Trophoblast cell (in vitro differentiated cells and primary cell): ENCODE measurements around the gene SLC41A1.

Source experiments
- DNase-seq, 2 donors: peaks; one replicate each; pipeline ENCODE4 v3.0.0-alpha.2; 2016
- H2AFZ ChIP-seq: 2 replicates; pipeline ENCODE4 v1.6.1; 2013; ENCODE audit warnings: low read length, moderate library complexity, mild to moderate bottlenecking; ENCODE audit not compliant: insufficient read depth, poor library complexity
- H2AK5ac ChIP-seq: 2 replicates; pipeline ENCODE4 v1.6.1; 2013; ENCODE audit warnings: mild to moderate bottlenecking, low read length
- H2BK120ac ChIP-seq: 2 replicates; pipeline ENCODE4 v1.6.1; 2013; ENCODE audit warnings: low read length, mild to moderate bottlenecking, moderate library complexity; ENCODE audit not compliant: insufficient read depth, poor library complexity
- H2BK12ac ChIP-seq: 2 replicates; pipeline ENCODE4 v1.6.1; 2013; ENCODE audit warnings: mild to moderate bottlenecking, low read length, moderate library complexity
- H2BK5ac ChIP-seq: 2 replicates; pipeline ENCODE4 v1.6.1; 2013; ENCODE audit warnings: low read length, low read depth, moderate library complexity, mild to moderate bottlenecking; ENCODE audit not compliant: poor library complexity
- H3K14ac ChIP-seq: 2 replicates; pipeline ENCODE4 v1.6.1; 2013; ENCODE audit warnings: mild to moderate bottlenecking, low read length
- H3K18ac ChIP-seq: 2 replicates; pipeline ENCODE4 v1.6.1; 2013; ENCODE audit warnings: mild to moderate bottlenecking, low read length
- H3K23ac ChIP-seq: 2 replicates; pipeline ENCODE4 v1.6.1; 2013; ENCODE audit warnings: low read length
- H3K27ac ChIP-seq: 2 replicates; pipeline ENCODE4 v1.5.1; 2013; ENCODE audit warnings: low read depth, mild to moderate bottlenecking, inconsistent platforms, low read length, moderate library complexity
- H3K27me3 ChIP-seq: 2 replicates; pipeline ENCODE4 v1.6.1; 2013; ENCODE audit warnings: inconsistent platforms, mild to moderate bottlenecking, low read length, moderate library complexity; ENCODE audit not compliant: insufficient read depth
- H3K36me3 ChIP-seq, 2 experiments: 1 replicate in 1 of 2; 2 replicates in 1 of 2; pipeline ENCODE4 v1.6.1; 2013; ENCODE audit warnings: low read length in 2 of 2, mild to moderate bottlenecking in 2 of 2, moderate library complexity in 1 of 2; ENCODE audit not compliant: insufficient read depth in 2 of 2, control insufficient read depth in 1 of 2
- H3K4ac ChIP-seq: 2 replicates; pipeline ENCODE4 v1.6.1; 2013; ENCODE audit warnings: low read depth, mild to moderate bottlenecking, low read length, moderate library complexity
- H3K4me1 ChIP-seq, 2 experiments: 1 replicate in 1 of 2; 2 replicates in 1 of 2; pipeline ENCODE4 v1.6.1; 2013; ENCODE audit warnings: low read length in 2 of 2, mild to moderate bottlenecking in 2 of 2, moderate library complexity in 1 of 2; ENCODE audit not compliant: insufficient read depth in 2 of 2, control insufficient read depth in 1 of 2
- H3K4me2 ChIP-seq: 2 replicates; pipeline ENCODE4 v1.6.1; 2013; ENCODE audit warnings: inconsistent platforms, mild to moderate bottlenecking, low read length, moderate library complexity
- H3K4me3 ChIP-seq: 2 replicates; pipeline ENCODE4 v1.5.1; 2013; ENCODE audit warnings: mild to moderate bottlenecking, low read depth, low read length, inconsistent platforms
- H3K79me1 ChIP-seq: one replicate; pipeline ENCODE4 v1.6.1; 2013; ENCODE audit warnings: low read length
- H3K79me2 ChIP-seq: 2 replicates; pipeline ENCODE4 v1.6.1; 2013; ENCODE audit warnings: low read length, mild to moderate bottlenecking; ENCODE audit not compliant: control insufficient read depth, insufficient read depth, poor library complexity
- H3K9ac ChIP-seq: 2 replicates; pipeline ENCODE4 v1.6.1; 2013; ENCODE audit warnings: mild to moderate bottlenecking, low read length
- H3K9me3 ChIP-seq: 2 replicates; pipeline ENCODE4 v1.6.1; 2013; ENCODE audit warnings: low read depth, mild to moderate bottlenecking, control low read depth, inconsistent platforms, low read length; ENCODE audit not compliant: insufficient read depth
- H4K12ac ChIP-seq: 2 replicates; pipeline ENCODE4 v1.6.1; 2013; ENCODE audit warnings: low read depth, mild to moderate bottlenecking, low read length, moderate library complexity
- H4K8ac ChIP-seq: 2 replicates; pipeline ENCODE4 v1.6.1; 2013; ENCODE audit warnings: low read depth, mild to moderate bottlenecking, low read length, moderate library complexity
- H4K91ac ChIP-seq: one replicate; pipeline ENCODE4 v1.6.1; 2013; ENCODE audit warnings: low read depth, mild to moderate bottlenecking, low read length, moderate library complexity
- WGBS: extraction: QIAGEN DNeasy Blood & Tissue Kit; methylation state at CpG from one replicate; pipeline ENCODE4 v1.1.7; 2013; ENCODE audit warnings: missing lambda C conversion rate; ENCODE audit not compliant: insufficient read length, insufficient coverage; ENCODE audit errors: extremely low coverage; 5-methylcytosine and 5-hydroxymethylcytosine counted together

The SLC41A1 gene

DNA sequence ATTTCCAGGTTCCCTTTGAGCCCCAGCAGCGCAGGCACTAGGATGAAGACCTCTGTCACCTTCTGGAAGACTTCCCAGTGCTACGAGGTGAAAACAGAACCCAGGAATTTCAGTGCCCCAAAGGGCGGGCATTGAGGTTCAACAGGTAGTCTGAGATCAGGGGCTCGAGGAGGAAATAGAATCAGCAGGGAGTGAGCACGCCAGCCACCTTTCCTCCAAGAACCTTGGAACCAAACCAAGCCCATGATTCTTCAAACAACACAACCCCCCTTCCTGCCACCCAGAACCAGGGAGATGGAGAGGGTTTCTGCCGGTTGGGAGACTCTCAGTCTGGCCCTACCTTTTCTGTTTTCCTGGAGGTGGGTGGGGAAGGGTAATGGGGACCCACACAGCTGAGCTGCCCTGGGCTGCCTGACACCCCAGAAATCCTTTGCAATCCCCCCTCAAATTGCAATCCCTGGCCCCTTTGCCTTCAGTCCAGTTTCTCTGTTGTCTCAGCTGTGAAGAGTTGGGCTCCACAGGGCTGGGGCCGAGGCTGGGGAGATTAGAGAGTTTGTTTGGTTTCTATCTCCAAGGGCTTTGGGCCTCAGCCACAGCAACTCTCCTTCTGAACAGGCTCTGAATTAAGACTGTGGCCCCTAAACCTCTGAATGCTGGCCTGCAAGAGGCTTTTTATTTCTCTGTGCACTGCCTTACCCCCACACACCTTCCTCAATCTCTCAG is 11.9 kb downstream of the SLC41A1 start:
- no peaks in the 10 kb centered on the region for H3K4me1 ChIP-seq
- no peak overlapping the region for H2BK120ac ChIP-seq
- no CpG with 5 or more reads among the region's 7 CpGs for WGBS
- H3K36me3 ChIP-seq = peaks cover 18 to 22% of the 10 kb centered on the region in 2 experiments
- H4K91ac ChIP-seq = no peak overlapping the region
- no peak overlapping the region for H3K4me2 ChIP-seq
- H4K12ac ChIP-seq = no peak overlapping the region
- H4K8ac ChIP-seq = no peak overlapping the region
- H2AK5ac ChIP-seq = no peak overlapping the region
- H3K9ac ChIP-seq = no peak overlapping the region
- no peak overlapping the region for H2BK5ac ChIP-seq
- H3K79me1 ChIP-seq = no peaks in the 10 kb centered on the region
- H2AFZ ChIP-seq = no peak overlapping the region
- DNase-seq = no peak
- H3K23ac ChIP-seq = no peak overlapping the region
- H3K18ac ChIP-seq = no peak overlapping the region
- H3K9me3 ChIP-seq = no peaks in the 10 kb centered on the region
- no peak overlapping the region for H3K4me3 ChIP-seq
- no peaks in the 10 kb centered on the region for H3K79me2 ChIP-seq
- H3K14ac ChIP-seq = no peak overlapping the region
- H3K4ac ChIP-seq = no peak overlapping the region
- H2BK12ac ChIP-seq = no peak overlapping the region
- no peaks in the 10 kb centered on the region for H3K27me3 ChIP-seq
- no peak overlapping the region for H3K27ac ChIP-seq

GRCh38 chr1:205800427-205800826 is 12.6 kb downstream of the SLC41A1 start:
- H3K4me2 ChIP-seq = no peak overlapping the region
- H3K27ac ChIP-seq = no peak overlapping the region
- H3K4me1 ChIP-seq = no peaks in the 10 kb centered on the region
- H2BK12ac ChIP-seq = no peak overlapping the region
- H2AFZ ChIP-seq = no peak overlapping the region
- WGBS = no CpG with 5 or more reads among the region's 7 CpGs
- no peak overlapping the region for H3K18ac ChIP-seq
- H3K9ac ChIP-seq = no peak overlapping the region
- peaks cover 20 to 25% of the 10 kb centered on the region in 2 experiments for H3K36me3 ChIP-seq
- no peak overlapping the region for H3K4ac ChIP-seq
- no peak overlapping the region for H2BK120ac ChIP-seq
- no peak overlapping the region for H4K91ac ChIP-seq
- no peak overlapping the region for H3K23ac ChIP-seq
- H3K14ac ChIP-seq = no peak overlapping the region
- H2AK5ac ChIP-seq = no peak overlapping the region
- H4K12ac ChIP-seq = no peak overlapping the region
- no peak for DNase-seq
- no peaks in the 10 kb centered on the region for H3K79me2 ChIP-seq
- H3K79me1 ChIP-seq = no peaks in the 10 kb centered on the region
- H3K4me3 ChIP-seq = no peak overlapping the region
- H4K8ac ChIP-seq = no peak overlapping the region
- H2BK5ac ChIP-seq = no peak overlapping the region
- no peaks in the 10 kb centered on the region for H3K9me3 ChIP-seq
- H3K27me3 ChIP-seq = no peaks in the 10 kb centered on the region

GRCh38 chr1:205798577-205798976 is 14.4 kb downstream of the SLC41A1 start:
- Histone ChIP-seq H2BK5ac (no peak overlapping the region), H4K91ac (no peak overlapping the region), H3K4me3 (no peak overlapping the region), H3K4ac (no peak overlapping the region), H3K9me3 (no peaks in the 10 kb centered on the region), H3K18ac (no peak overlapping the region), H3K79me1 (no peaks in the 10 kb centered on the region), H3K14ac (no peak overlapping the region), H3K79me2 (no peaks in the 10 kb centered on the region), H3K27ac (no peak overlapping the region), H3K9ac (no peak overlapping the region), H2BK120ac (no peak overlapping the region), H3K4me2 (no peak overlapping the region), H3K4me1 (no peaks in the 10 kb centered on the region), H3K23ac (no peak overlapping the region), H4K8ac (no peak overlapping the region), H3K27me3 (no peaks in the 10 kb centered on the region), H3K36me3 (peaks cover 28 to 35% of the 10 kb centered on the region in 2 experiments), H4K12ac (no peak overlapping the region), H2AK5ac (no peak overlapping the region), H2AFZ (no peak overlapping the region), H2BK12ac (no peak overlapping the region)
- no peak for DNase-seq
- WGBS = no CpG with 5 or more reads among the region's 5 CpGs

DNA sequence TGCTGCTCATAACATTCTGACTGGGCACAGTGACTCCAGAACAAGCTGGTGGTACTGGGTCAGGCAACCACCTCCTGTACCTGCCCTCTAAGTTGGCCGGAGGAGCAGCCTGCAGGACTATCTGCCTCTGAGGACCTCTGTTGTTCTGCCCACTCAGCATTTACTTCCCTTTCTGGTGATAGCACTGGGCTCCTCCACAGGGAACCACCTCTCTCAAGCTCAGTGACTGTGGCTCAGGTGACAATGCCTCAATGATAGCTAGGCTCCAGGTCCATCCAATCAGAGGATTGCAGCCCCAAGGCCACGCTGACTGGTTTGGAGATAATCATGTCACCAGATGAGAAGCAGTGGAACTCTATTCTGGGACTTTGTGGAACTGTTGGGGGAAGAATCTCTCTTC is 15.8 kb downstream of the SLC41A1 start:
- Histone ChIP-seq H3K27me3 (no peaks in the 10 kb centered on the region), H3K4me2 (no peak overlapping the region), H3K9me3 (no peaks in the 10 kb centered on the region), H3K27ac (no peak overlapping the region), H3K4ac (no peak overlapping the region), H3K9ac (no peak overlapping the region), H3K14ac (no peak overlapping the region), H4K8ac (no peak overlapping the region), H3K79me1 (no peaks in the 10 kb centered on the region), H3K23ac (no peak overlapping the region), H2BK120ac (no peak overlapping the region), H3K4me3 (no peak overlapping the region), H2AK5ac (no peak overlapping the region), H3K36me3 (peaks cover 28 to 39% of the 10 kb centered on the region in 2 experiments), H2AFZ (no peak overlapping the region), H2BK5ac (no peak overlapping the region), H4K12ac (no peak overlapping the region), H3K79me2 (no peaks in the 10 kb centered on the region), H2BK12ac (no peak overlapping the region), H3K18ac (no peak overlapping the region), H4K91ac (no peak overlapping the region), H3K4me1 (no peaks in the 10 kb centered on the region)
- DNase-seq = no peak
- WGBS = no CpG with 5 or more reads among the region's 2 CpGs
